Astrocyte (in vitro differentiated cells and primary cell): ENCODE measurements around the gene ATAD2B.

ENCODE experiments used
- EZH2 ChIP-seq: IDR thresholded peaks from 2 replicates; pipeline ENCODE4 v1.6.1; 2012; ENCODE audit warnings: mild to moderate bottlenecking, low read length, inconsistent platforms; ENCODE audit not compliant: insufficient read depth
- TF ChIP-seq, protein P1 (sequence below): IDR thresholded peaks from 2 replicates; pipeline ENCODE4 v1.5.1; 2011; ENCODE audit warnings: low read depth, mild to moderate bottlenecking, inconsistent platforms, low read length, moderate library complexity; ENCODE audit not compliant: insufficient read depth

DNA sequence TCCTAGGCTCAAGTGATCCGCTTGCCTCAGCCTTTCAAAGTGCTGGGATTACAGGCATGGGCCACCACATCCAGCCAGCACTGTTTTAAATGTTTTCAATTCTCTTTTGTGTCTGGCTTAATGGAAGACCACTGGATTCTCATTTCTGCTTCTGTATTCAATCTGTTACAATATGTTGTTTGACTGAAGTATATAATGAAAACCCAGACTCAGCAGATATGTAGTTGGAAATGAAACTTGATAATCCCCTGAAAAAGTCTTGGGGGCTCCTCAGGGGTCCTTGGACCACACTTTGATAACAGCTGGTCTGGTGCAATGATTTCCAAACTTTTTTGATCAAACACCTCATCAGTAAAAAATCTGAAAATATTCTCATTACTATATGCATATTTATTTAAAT, 132.7 kb downstream of the ATAD2B start:
- no peak for TF ChIP-seq EZH2
- TF ChIP-seq, protein P1, sequence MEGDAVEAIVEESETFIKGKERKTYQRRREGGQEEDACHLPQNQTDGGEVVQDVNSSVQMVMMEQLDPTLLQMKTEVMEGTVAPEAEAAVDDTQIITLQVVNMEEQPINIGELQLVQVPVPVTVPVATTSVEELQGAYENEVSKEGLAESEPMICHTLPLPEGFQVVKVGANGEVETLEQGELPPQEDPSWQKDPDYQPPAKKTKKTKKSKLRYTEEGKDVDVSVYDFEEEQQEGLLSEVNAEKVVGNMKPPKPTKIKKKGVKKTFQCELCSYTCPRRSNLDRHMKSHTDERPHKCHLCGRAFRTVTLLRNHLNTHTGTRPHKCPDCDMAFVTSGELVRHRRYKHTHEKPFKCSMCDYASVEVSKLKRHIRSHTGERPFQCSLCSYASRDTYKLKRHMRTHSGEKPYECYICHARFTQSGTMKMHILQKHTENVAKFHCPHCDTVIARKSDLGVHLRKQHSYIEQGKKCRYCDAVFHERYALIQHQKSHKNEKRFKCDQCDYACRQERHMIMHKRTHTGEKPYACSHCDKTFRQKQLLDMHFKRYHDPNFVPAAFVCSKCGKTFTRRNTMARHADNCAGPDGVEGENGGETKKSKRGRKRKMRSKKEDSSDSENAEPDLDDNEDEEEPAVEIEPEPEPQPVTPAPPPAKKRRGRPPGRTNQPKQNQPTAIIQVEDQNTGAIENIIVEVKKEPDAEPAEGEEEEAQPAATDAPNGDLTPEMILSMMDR, result no peak
